ENCODE results near the gene ATXN7L3B. TPM values are rescaled to one million over a fixed set of nuclear protein-coding genes. Genes with fewer than 3 reads are reported as not detected.
A peak's percentile ranks its signal among the peaks of the same experiment; 100 is the strongest.

Gene ATXN7L3B
- total RNA-seq, 1 experiment from 2014 or later, result 18.0 TPM

- H3K27ac ChIP-seq (ENCODE audit: low read length), result peak overlapping the region; percentile 86
- in situ Hi-C loops (cut with HindIII; ENCODE audit: low pct_unique_long_range_greater_than_20kb, low sequenced_read_pairs) (no loop called here), intact Hi-C loops (cut with micrococcal nuclease; ENCODE audit: unreplicated experiment) (loop anchor here (5.0 kb wide), 1 partner anchor 121 kb away; no protein-coding TSS in a partner anchor)
- peaks cover 10% of the 10 kb centered on the region for H3K36me3 ChIP-seq (ENCODE audit: control insufficient read depth, insufficient read depth, low read length)
- H3K4me1 ChIP-seq (ENCODE audit: control insufficient read depth, insufficient read depth, low read length), result peaks cover 21% of the 10 kb centered on the region
- ATAC-seq, result no peak
- no peak for TF ChIP-seq SIN3A (IDR thresholded peaks at IDR 0.05; ENCODE audit: borderline replicate concordance, insufficient read depth, low read depth, low read length)
- no peak for TF ChIP-seq POLR2AphosphoS5 (IDR thresholded peaks at IDR 0.05; ENCODE audit: low read depth, low read length)
- no peak for TF ChIP-seq REST (IDR thresholded peaks at IDR 0.05; ENCODE audit: insufficient read depth in 1 of 2, low read depth in 2 of 2, low read length in 1 of 2)
- no peak for TF ChIP-seq TCF7L2 (IDR thresholded peaks at IDR 0.05; ENCODE audit: low read depth, low read length)
- no peak for TF ChIP-seq CTCF (IDR thresholded peaks at IDR 0.05)
- CTCF ChIA-PET, result no interaction called here
- DNase-seq (ENCODE audit: low read depth, low spot score), result no peak
- H3K27me3 ChIP-seq (ENCODE audit: control insufficient read depth, insufficient read depth, low read length), result no peaks in the 10 kb centered on the region
- H3K4me3 ChIP-seq (ENCODE audit: low read depth in 2 of 2, low read length in 2 of 2), result peak overlapping the region; percentile 82 to 99
- POLR2A ChIA-PET, result interaction anchor here (0.5 kb wide), 1 partner anchor 49 kb away, joined by 10 read pairs; no protein-coding TSS in a partner anchor
- no peaks in the 10 kb centered on the region for H3K9me3 ChIP-seq (ENCODE audit: control insufficient read depth, insufficient read depth, low read depth, low read length)
- no TSS peak for BruUV-seq (replicated peaks)
Measured at GRCh38 chr12:74538491-74539258, 1.0 kb downstream of the ATXN7L3B start.

GRCh38 chr12:74539261-74539660, 1.6 kb downstream of the ATXN7L3B start:
- TF ChIP-seq REST (IDR thresholded peaks at IDR 0.05; ENCODE audit: insufficient read depth in 1 of 2, low read depth in 2 of 2, low read length in 1 of 2) (no peak), SIN3A (IDR thresholded peaks at IDR 0.05; ENCODE audit: borderline replicate concordance, insufficient read depth, low read depth, low read length) (no peak), POLR2AphosphoS5 (IDR thresholded peaks at IDR 0.05; ENCODE audit: low read depth, low read length) (no peak), TCF7L2 (IDR thresholded peaks at IDR 0.05; ENCODE audit: low read depth, low read length) (no peak), CTCF (IDR thresholded peaks at IDR 0.05) (no peak)
- CTCF ChIA-PET, result no interaction called here
- intact Hi-C loops (cut with micrococcal nuclease; ENCODE audit: unreplicated experiment), result loop anchor here (5.0 kb wide), 1 partner anchor 122 kb away; no protein-coding TSS in a partner anchor

More at GRCh38 chr12:74539261-74539660, 1.6 kb downstream of the ATXN7L3B start:
- peak overlapping the region; percentile 86 for H3K27ac ChIP-seq (ENCODE audit: low read length)
- H3K4me3 ChIP-seq (ENCODE audit: low read depth in 2 of 2, low read length in 2 of 2), result peak overlapping the region; percentile 82 to 99
- in situ Hi-C loops (cut with HindIII; ENCODE audit: low pct_unique_long_range_greater_than_20kb, low sequenced_read_pairs), result no loop called here
- H3K4me1 ChIP-seq (ENCODE audit: control insufficient read depth, insufficient read depth, low read length), result peaks cover 21% of the 10 kb centered on the region
- BruUV-seq (replicated peaks), result no TSS peak
- no peaks in the 10 kb centered on the region for H3K27me3 ChIP-seq (ENCODE audit: control insufficient read depth, insufficient read depth, low read length)
- no peaks in the 10 kb centered on the region for H3K9me3 ChIP-seq (ENCODE audit: control insufficient read depth, insufficient read depth, low read depth, low read length)
- H3K36me3 ChIP-seq (ENCODE audit: control insufficient read depth, insufficient read depth, low read length), result peaks cover 10% of the 10 kb centered on the region
- POLR2A ChIA-PET, result interaction anchor here (0.5 kb wide), 1 partner anchor 48 kb away, joined by 10 read pairs; no protein-coding TSS in a partner anchor
- DNase-seq (ENCODE audit: low read depth, low spot score), result no peak
- no peak for ATAC-seq
